ENCODE data around the gene PTPRN2. TPM values are rescaled to one million over a fixed set of nuclear protein-coding genes. Genes with fewer than 3 reads are reported as not detected.

Gene PTPRN2
- total and polyA plus RNA-seq, 2 donors (not counting 3 experiments of a cell fraction or from before 2014, with no cell fraction given), result 0.62 to 0.88 TPM

GRCh38 chr7:157977306-157977705 is 610.3 kb downstream of the PTPRN2 start:
- Histone ChIP-seq H3K4me1 (ENCODE audit: control insufficient read depth, extremely low read depth, insufficient read depth, low read length) (no peaks in the 10 kb centered on the region), H3K27ac (ENCODE audit: insufficient read depth, low read depth, low read length) (no peak overlapping the region), H3K4me2 (ENCODE audit: insufficient read depth, low read length) (no peak overlapping the region), H3K9ac (replicated peaks; ENCODE audit: extremely low read depth, insufficient read depth, low read length) (no peak overlapping the region), H4K20me1 (replicated peaks; ENCODE audit: control insufficient read depth, extremely low read depth, insufficient read depth, low read length) (no peaks in the 10 kb centered on the region), H3K79me2 (ENCODE audit: control insufficient read depth, insufficient read depth, low read length) (no peaks in the 10 kb centered on the region), H2AFZ (ENCODE audit: low read depth, low read length) (no peak overlapping the region), H3K27me3 (ENCODE audit: control insufficient read depth in 2 of 2, insufficient read depth in 2 of 2, low read length in 2 of 2) (no peaks in the 10 kb centered on the region), H3K36me3 (ENCODE audit: control insufficient read depth in 2 of 2, extremely low read depth in 1 of 2, insufficient read depth in 2 of 2, low read length in 2 of 2) (no peaks in the 10 kb centered on the region), H3K9me1 (replicated peaks; ENCODE audit: control insufficient read depth, extremely low read depth, insufficient read depth, low read length) (no peaks in the 10 kb centered on the region), H3K9me3 (replicated peaks; ENCODE audit: control insufficient read depth, insufficient read depth, low read length) (no peaks in the 10 kb centered on the region), H3K4me3 (replicated peaks in 1 of 3; ENCODE audit: insufficient read depth in 1 of 3, low read depth in 1 of 3, low read length in 3 of 3) (no peak overlapping the region)
- intact Hi-C loops (cut with micrococcal nuclease), result no loop called here
- TF ChIP-seq GATA2 (IDR thresholded peaks at IDR 0.05; ENCODE audit: insufficient read depth, insufficient read length, low read depth, low read length), result no peak
- no peak for TF ChIP-seq FOS (IDR thresholded peaks at IDR 0.05; ENCODE audit: borderline replicate concordance, insufficient read depth, low read length)
- TF ChIP-seq EZH2 (IDR thresholded peaks at IDR 0.05; ENCODE audit: borderline replicate concordance, low read depth, low read length, severe bottlenecking), result no peak
- TF ChIP-seq JUN (IDR thresholded peaks at IDR 0.05; ENCODE audit: borderline replicate concordance, insufficient read depth, insufficient read length, low read depth), result no peak
- no peak for TF ChIP-seq CTCF (IDR thresholded peaks at IDR 0.05; ENCODE audit: extremely low read depth in 1 of 2, insufficient read depth in 1 of 2, low read depth in 1 of 2, low read length in 2 of 2)
- TF ChIP-seq MAX (IDR thresholded peaks at IDR 0.05; ENCODE audit: insufficient read depth, insufficient read length), result no peak
- TF ChIP-seq MYC (IDR thresholded peaks at IDR 0.05; ENCODE audit: low read depth, low read length), result no peak
- no peak for TF ChIP-seq POLR2A (IDR thresholded peaks at IDR 0.05; ENCODE audit: low read depth, low read length)
- TF ChIP-seq POLR2AphosphoS5 (IDR thresholded peaks at IDR 0.05; ENCODE audit: insufficient read depth, low read depth, low read length), result no peak
- POLR2A ChIA-PET, result no interaction called here
- CTCF ChIA-PET, result no interaction called here
- dilution Hi-C loops (cut with MboI; ENCODE audit: extremely low pct_ligation_motif_present, low sequenced_read_pairs), result no loop called here
- FAIRE-seq, result no peak
- no peak for DNase-seq (ENCODE audit: low read depth, low spot score)
- no TSS peak for BruUV-seq (replicated peaks)

All from endothelial cell of umbilical vein (primary cell).